ENCODE results near the gene MTG1.
A peak's percentile ranks its signal among the peaks of the same experiment; 100 is the strongest.

Gene MTG1

GRCh38 chr10:133351408-133352318 lies 42.3 kb upstream of the MTG1 start:
- Histone ChIP-seq H3K4me1 (peaks cover 22 to 51% (median 43%) of the 10 kb centered on the region in 10 experiments), H3K27ac (no peak overlapping the region), H4K20me1 (peaks cover 9 to 72% (median 30%) of the 10 kb centered on the region in 11 experiments; a peak in 16 of 22 replicates), H3K9ac (no peak overlapping the region), H3K9me3 (replicated peaks in 1 of 11) (no peaks in the 10 kb centered on the region), H3K36me3 (peaks cover 0 to 26% (median 15%) of the 10 kb centered on the region in 11 experiments; a peak in 13 of 22 replicates), H3K4me3 (no peak overlapping the region), H3K4me2 (peak overlapping the region in 6 of 11 experiments; percentile 5 to 41 (median 22); a peak in 5 of 22 replicates), H3K27me3 (no peaks in the 10 kb centered on the region)
- no peak for TF ChIP-seq Cebpa-rat (IDR thresholded peaks at IDR 0.05)

DNA sequence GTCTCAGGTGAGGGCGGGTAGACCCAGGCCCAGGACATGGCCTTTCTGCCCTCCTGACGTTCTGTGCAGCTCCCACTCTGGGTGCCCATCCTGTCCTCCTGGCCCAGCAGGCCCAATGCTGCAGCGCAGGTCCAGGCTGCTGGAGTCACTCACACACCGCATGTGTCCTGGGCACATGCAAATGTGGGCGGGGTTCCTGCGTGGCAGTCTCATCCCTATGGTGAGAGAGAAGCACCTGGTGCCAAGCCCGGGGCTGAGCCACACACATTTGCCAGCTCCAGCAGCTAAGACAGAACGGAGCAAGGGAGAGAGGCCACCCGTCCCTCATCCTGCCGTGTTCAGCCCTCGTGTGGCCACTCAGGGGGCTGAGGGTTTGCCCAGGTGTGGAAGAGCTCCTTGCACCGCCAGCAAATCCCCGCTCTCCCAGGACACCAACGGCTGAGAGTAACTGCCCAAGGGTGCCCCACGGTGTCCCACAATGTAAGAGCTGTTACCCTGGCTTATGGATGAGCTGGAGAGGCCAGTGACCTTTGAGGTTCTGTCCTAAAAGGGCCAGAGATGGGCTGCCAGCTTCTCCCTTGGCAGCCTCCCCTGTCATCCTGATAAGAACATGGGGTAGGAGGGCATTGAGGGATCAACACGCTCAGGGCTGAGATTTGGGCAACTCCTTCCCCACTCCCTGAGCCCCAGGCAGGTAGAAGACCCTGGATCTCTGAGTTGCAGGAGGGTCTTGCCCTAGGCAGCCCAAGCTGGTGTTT lies 40.6 kb upstream of the MTG1 start:
- Histone ChIP-seq H3K9ac (no peak overlapping the region), H3K4me2 (no peak overlapping the region), H3K9me3 (replicated peaks in 1 of 11) (no peaks in the 10 kb centered on the region), H3K27me3 (no peaks in the 10 kb centered on the region), H3K36me3 (peaks cover 0 to 26% (median 15%) of the 10 kb centered on the region in 11 experiments; a peak in 13 of 22 replicates), H3K4me1 (peaks cover 25 to 41% (median 36%) of the 10 kb centered on the region in 10 experiments), H3K27ac (no peak overlapping the region), H3K4me3 (no peak overlapping the region), H4K20me1 (peaks cover 10 to 73% (median 32%) of the 10 kb centered on the region in 11 experiments; a peak in 16 of 22 replicates)
- TF ChIP-seq Cebpa-rat (IDR thresholded peaks at IDR 0.05): no peak

- TF ChIP-seq Cebpa-rat (IDR thresholded peaks at IDR 0.05): no peak
- Histone ChIP-seq H3K27me3 (no peaks in the 10 kb centered on the region), H3K9me3 (replicated peaks in 1 of 11) (no peaks in the 10 kb centered on the region), H3K36me3 (peaks cover 0 to 26% (median 15%) of the 10 kb centered on the region in 11 experiments; a peak in 13 of 22 replicates), H4K20me1 (peaks cover 10 to 73% (median 32%) of the 10 kb centered on the region in 11 experiments; a peak in 16 of 22 replicates), H3K27ac (peak overlapping the region in 2 of 11 experiments; percentile 94; a peak in 1 of 22 replicates), H3K9ac (peak overlapping the region in 2 of 11 experiments; percentile 1 to 94; a peak in 1 of 22 replicates), H3K4me3 (no peak overlapping the region), H3K4me2 (peak overlapping the region in 6 of 11 experiments; percentile 99 to 100 (median 100); a peak in 7 of 22 replicates), H3K4me1 (peaks cover 25 to 41% (median 36%) of the 10 kb centered on the region in 10 experiments)
These were observed 39.9 kb upstream of the MTG1 start for GRCh38 chr10:133353988-133354605.

DNA sequence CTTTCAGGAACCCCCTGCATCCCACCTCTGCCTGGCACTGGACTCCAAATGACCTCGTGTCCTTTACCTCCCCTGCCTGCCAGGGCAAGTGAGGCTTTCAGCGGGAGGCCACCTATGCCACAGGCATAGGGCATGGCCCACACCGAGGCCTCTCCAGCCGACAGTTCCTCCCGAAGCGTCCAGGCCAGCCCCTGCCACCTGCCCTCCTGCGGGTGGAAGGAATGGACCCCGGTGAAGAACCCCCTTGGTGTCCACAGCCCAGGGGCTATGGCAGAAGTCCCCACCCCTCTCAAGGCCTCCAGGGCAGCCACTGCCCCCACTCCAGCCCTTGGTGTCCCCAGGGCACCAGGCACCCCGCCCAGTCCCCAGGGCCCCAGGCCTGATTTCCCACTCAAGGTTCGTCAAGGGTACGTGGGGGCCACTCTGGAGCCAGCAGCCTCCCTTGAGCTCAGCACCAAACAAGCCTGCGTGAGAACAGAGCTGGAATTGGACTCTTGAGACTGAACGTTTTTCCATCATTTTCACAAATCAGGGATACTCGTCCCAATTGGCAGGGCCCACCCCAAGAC lies 39.2 kb upstream of the MTG1 start:
- Histone ChIP-seq H3K4me2 (peak overlapping the region; percentile 99 to 100 (median 100)), H3K4me3 (peak overlapping the region in 4 of 10 experiments; percentile 78 to 85 (median 81); a peak in 3 of 20 replicates), H4K20me1 (peaks cover 10 to 69% (median 32%) of the 10 kb centered on the region in 11 experiments; a peak in 16 of 22 replicates), H3K36me3 (peaks cover 0 to 26% (median 15%) of the 10 kb centered on the region in 11 experiments; a peak in 13 of 22 replicates), H3K27ac (peak overlapping the region in 7 of 11 experiments; percentile 6 to 94 (median 89); a peak in 11 of 22 replicates), H3K9ac (peak overlapping the region in 9 of 11 experiments; percentile 1 to 94 (median 88); a peak in 13 of 22 replicates), H3K9me3 (replicated peaks in 1 of 11) (no peaks in the 10 kb centered on the region), H3K4me1 (peaks cover 25 to 41% (median 36%) of the 10 kb centered on the region in 10 experiments), H3K27me3 (no peaks in the 10 kb centered on the region)
- no peak for TF ChIP-seq Cebpa-rat (IDR thresholded peaks at IDR 0.05)

- Histone ChIP-seq H3K4me1 (peaks cover 25 to 41% (median 36%) of the 10 kb centered on the region in 10 experiments), H3K9me3 (replicated peaks in 1 of 11) (no peaks in the 10 kb centered on the region), H3K27me3 (no peaks in the 10 kb centered on the region), H3K4me3 (peak overlapping the region in 8 of 10 experiments; percentile 73 to 85 (median 79); a peak in 10 of 20 replicates), H3K9ac (peak overlapping the region; percentile 16 to 94 (median 88); a peak in 15 of 22 replicates), H3K27ac (peak overlapping the region in 8 of 11 experiments; percentile 6 to 94 (median 91); a peak in 12 of 22 replicates), H4K20me1 (peaks cover 10 to 64% (median 32%) of the 10 kb centered on the region in 11 experiments; a peak in 16 of 22 replicates), H3K36me3 (peaks cover 0 to 26% (median 15%) of the 10 kb centered on the region in 11 experiments; a peak in 13 of 22 replicates), H3K4me2 (peak overlapping the region; percentile 99 to 100 (median 100))
- TF ChIP-seq Cebpa-rat (IDR thresholded peaks at IDR 0.05): no peak
These were observed 38.7 kb upstream of the MTG1 start for GRCh38 chr10:133355266-133355665.

GRCh38 chr10:133355991-133356390 lies 38.0 kb upstream of the MTG1 start:
- Histone ChIP-seq H3K4me1 (peaks cover 28 to 43% (median 36%) of the 10 kb centered on the region in 10 experiments), H3K4me2 (peak overlapping the region; percentile 99 to 100 (median 100)), H3K27ac (peak overlapping the region in 10 of 11 experiments; percentile 8 to 94 (median 92); a peak in 13 of 22 replicates), H3K9me3 (replicated peaks in 1 of 11) (no peaks in the 10 kb centered on the region), H3K36me3 (peaks cover 0 to 26% (median 15%) of the 10 kb centered on the region in 11 experiments; a peak in 13 of 22 replicates), H3K9ac (peak overlapping the region; percentile 84 to 94 (median 92); a peak in 21 of 22 replicates), H3K4me3 (peak overlapping the region; percentile 64 to 85 (median 76); a peak in 19 of 20 replicates), H3K27me3 (no peaks in the 10 kb centered on the region), H4K20me1 (peaks cover 10 to 57% (median 32%) of the 10 kb centered on the region in 11 experiments; a peak in 16 of 22 replicates)
- TF ChIP-seq Cebpa-rat (IDR thresholded peaks at IDR 0.05): no peak

- peak overlapping the region; percentile 99 to 100 (median 100) for H3K4me2 ChIP-seq
- H3K4me1 ChIP-seq: peaks cover 35 to 43% (median 40%) of the 10 kb centered on the region in 10 experiments
- H3K4me3 ChIP-seq: peak overlapping the region; percentile 64 to 85 (median 76)
- peak overlapping the region; percentile 81 to 94 (median 91) for H3K27ac ChIP-seq
- H3K27me3 ChIP-seq: no peaks in the 10 kb centered on the region
- no peaks in the 10 kb centered on the region for H3K9me3 ChIP-seq (replicated peaks in 1 of 11)
- peaks cover 10 to 50% (median 32%) of the 10 kb centered on the region in 11 experiments; a peak in 16 of 22 replicates for H4K20me1 ChIP-seq
- peaks cover 0 to 26% (median 15%) of the 10 kb centered on the region in 11 experiments; a peak in 13 of 22 replicates for H3K36me3 ChIP-seq
- peak overlapping the region; percentile 84 to 94 (median 92) for H3K9ac ChIP-seq
- no peak for TF ChIP-seq Cebpa-rat (IDR thresholded peaks at IDR 0.05)
These were observed 37.2 kb upstream of the MTG1 start for GRCh38 chr10:133356549-133357284.

Measured in BLaER1 treated with 17β-estradiol and CSF1 and Interleukin-3, amounts not matched to agents 10 nM and 100 nM (cell line).